HepG2 (cell line): ENCODE data around the gene VTI1B. TPM values are rescaled to one million over a fixed set of nuclear protein-coding genes. Genes with fewer than 3 reads are reported as not detected.

Experiments
- ADNP ChIP-seq: sonication (generic); formaldehyde crosslinking; IDR thresholded peaks from 2 replicates; pipeline ENCODE4 v1.4.0; 2020; ENCODE audit warnings: missing genetic modification reagents
- ATF7-NPFF ChIP-seq: sonication (generic); formaldehyde crosslinking; IDR thresholded peaks from 2 replicates; pipeline ENCODE4 v1.8.1; 2023; ENCODE audit warnings: mild to moderate bottlenecking, low read depth, missing genetic modification reagents, moderate library complexity
- DRAP1 ChIP-seq: IDR thresholded peaks from 2 replicates; pipeline ENCODE4 v1.6.1; 2016; ENCODE audit warnings: missing genetic modification reagents, missing compliant biosample characterization
- EHMT2 ChIP-seq: fragments of 200-600 bp; sonication (generic); IDR thresholded peaks from 2 replicates; pipeline ENCODE4 v1.7.0; 2017; ENCODE audit warnings: antibody characterized with exemption, low read depth, low read length, borderline replicate concordance
- HOMEZ ChIP-seq: IDR thresholded peaks from 2 replicates; pipeline ENCODE4 v1.6.1; 2016; ENCODE audit warnings: low read depth
- IRX3 ChIP-seq: sonication (generic); formaldehyde crosslinking; IDR thresholded peaks from 2 replicates; pipeline ENCODE4 v1.8.1; 2023; ENCODE audit warnings: mild to moderate bottlenecking, low read depth, missing genetic modification reagents, borderline replicate concordance
- KAT8 ChIP-seq: IDR thresholded peaks from 2 replicates; pipeline ENCODE4 v1.6.1; 2016; ENCODE audit warnings: missing genetic modification reagents, missing compliant biosample characterization
- MTA1 ChIP-seq: sonication (generic); formaldehyde crosslinking; IDR thresholded peaks from 2 replicates; pipeline ENCODE4 v1.4.0; 2020; ENCODE audit warnings: missing genetic modification reagents, mild to moderate bottlenecking, borderline replicate concordance
- MTF2 ChIP-seq: sonication (generic); formaldehyde crosslinking; IDR thresholded peaks from 2 replicates; pipeline ENCODE4 v1.5.0; 2020; ENCODE audit warnings: missing genetic modification reagents, borderline replicate concordance
- RBM39 ChIP-seq: fragments of 200-400 bp; formaldehyde crosslinking; IDR thresholded peaks from one replicate; pipeline ENCODE4 v1.6.1; 2018; ENCODE audit warnings: antibody characterized with exemption, mild to moderate bottlenecking, low read depth, low read length; ENCODE audit not compliant: poor library complexity, severe bottlenecking
- ZBTB14 ChIP-seq: sonication (generic); formaldehyde crosslinking; IDR thresholded peaks from 2 replicates; pipeline ENCODE4 v1.4.0; 2020; ENCODE audit warnings: missing genetic modification reagents
- ZBTB34 ChIP-seq: sonication (generic); formaldehyde crosslinking; IDR thresholded peaks from 2 replicates; pipeline ENCODE4 v1.8.0; 2022; ENCODE audit warnings: mild to moderate bottlenecking, missing genetic modification reagents
- ZNF160 ChIP-seq: sonication (generic); formaldehyde crosslinking; IDR thresholded peaks from 2 replicates; pipeline ENCODE4 v1.8.0; 2022; ENCODE audit warnings: mild to moderate bottlenecking, inconsistent platforms, missing genetic modification reagents
- polyA plus RNA-seq, 8 experiments: library from polyadenylated mRNA; depleted of rRNA in 3 of 8; stranded (reverse) in 7 of 8; unstranded in 1 of 8; fragments of >200 nt; fragmentation: Illumina TruSeq in 4 of 8; extraction: Trizol in 4 of 8; gene quantifications; 2 replicates each; pipeline versions ENCODE4 v1.2.1 to v1.2.3, GENCODE V29; 2011 to 2016; ENCODE audit warnings: low read depth in 4 of 8, missing spikeins in 1 of 8, mixed read lengths in 1 of 8; ENCODE audit not compliant: insufficient read depth in 1 of 8
- total RNA-seq, 5 experiments: library from RNA; depleted of rRNA; stranded (reverse); fragments of >200 nt; fragmentation: Illumina TruSeq; extraction: Trizol; gene quantifications; 2 replicates each; pipeline ENCODE4 v1.2.3, GENCODE V29; 2016; ENCODE audit warnings: low read depth in 1 of 5
- TF ChIP-seq, protein P1 (sequence below): sonication (generic); formaldehyde crosslinking; IDR thresholded peaks from 2 replicates; pipeline ENCODE4 v1.5.1; 2020; ENCODE audit warnings: mild to moderate bottlenecking, moderate library complexity, missing genetic modification reagents
- TF ChIP-seq, protein P2 (sequence below): IDR thresholded peaks from 2 replicates; pipeline ENCODE4 v1.6.1; 2016; ENCODE audit warnings: low read depth, missing genetic modification reagents, missing compliant biosample characterization

The VTI1B gene
- total and polyA plus RNA-seq, 2 of the 13 experiments (the other 11 are each of a cell fraction or from before 2014, with no cell fraction given), result 39.0 to 103 TPM

DNA sequence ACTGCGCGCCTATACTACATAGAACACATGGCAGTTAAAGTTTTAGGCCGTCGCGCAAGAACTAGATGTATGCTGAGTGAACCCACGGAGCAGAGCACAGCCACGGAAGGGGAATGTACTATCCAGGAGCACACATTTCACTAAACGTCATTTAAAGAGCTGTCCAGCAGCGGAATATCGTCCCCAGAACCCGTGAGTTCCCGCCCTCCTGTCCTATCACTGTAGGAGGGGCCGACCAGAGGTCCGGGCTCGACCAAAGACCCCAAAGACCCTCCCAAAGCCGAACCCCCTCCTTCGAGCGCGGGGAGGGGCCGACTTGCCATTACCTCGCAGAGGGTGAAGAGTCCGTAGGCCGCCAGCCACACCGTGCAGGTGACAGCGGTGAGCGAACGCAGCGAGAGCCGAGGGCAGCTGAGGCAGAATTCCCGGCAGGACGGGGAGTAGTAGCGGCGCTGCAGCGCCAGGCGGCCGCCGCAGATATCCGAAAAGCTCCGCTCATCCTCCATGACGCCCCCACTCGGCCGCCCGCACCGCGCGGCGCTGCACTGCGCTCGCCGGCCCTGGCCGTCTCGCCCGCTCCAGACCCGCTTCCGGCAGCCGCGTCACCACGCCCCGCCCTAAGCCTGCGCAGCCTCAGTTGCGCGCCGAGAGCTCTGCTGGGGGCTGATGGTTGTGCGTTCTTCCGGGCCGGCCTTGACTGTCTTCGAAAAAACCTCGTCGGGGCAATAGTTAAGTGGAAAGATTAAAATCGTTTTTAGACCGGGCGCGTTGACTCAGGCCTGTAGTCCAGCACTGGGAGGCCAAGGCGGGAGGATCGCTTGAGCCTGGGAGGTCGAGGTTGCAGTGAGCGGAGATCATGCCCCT, 74.5 kb downstream of the VTI1B start, which contains the start of gene PIGH (continued):
- TF ChIP-seq, protein P1, sequence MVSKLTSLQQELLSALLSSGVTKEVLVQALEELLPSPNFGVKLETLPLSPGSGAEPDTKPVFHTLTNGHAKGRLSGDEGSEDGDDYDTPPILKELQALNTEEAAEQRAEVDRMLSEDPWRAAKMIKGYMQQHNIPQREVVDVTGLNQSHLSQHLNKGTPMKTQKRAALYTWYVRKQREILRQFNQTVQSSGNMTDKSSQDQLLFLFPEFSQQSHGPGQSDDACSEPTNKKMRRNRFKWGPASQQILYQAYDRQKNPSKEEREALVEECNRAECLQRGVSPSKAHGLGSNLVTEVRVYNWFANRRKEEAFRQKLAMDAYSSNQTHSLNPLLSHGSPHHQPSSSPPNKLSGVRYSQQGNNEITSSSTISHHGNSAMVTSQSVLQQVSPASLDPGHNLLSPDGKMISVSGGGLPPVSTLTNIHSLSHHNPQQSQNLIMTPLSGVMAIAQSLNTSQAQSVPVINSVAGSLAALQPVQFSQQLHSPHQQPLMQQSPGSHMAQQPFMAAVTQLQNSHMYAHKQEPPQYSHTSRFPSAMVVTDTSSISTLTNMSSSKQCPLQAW (CRISPR knock-in tag), result peak; percentile 30; the same call in 1 of the 2 replicates
- TF ChIP-seq KAT8 (CRISPR knock-in tag) (peak; percentile 89), ZBTB34 (0 out of 2 replicates have a peak, but pooled peaks have one; percentile 68), ZNF160 (CRISPR knock-in tag) (peak; percentile 52; the same call in 1 of the 2 replicates), ZBTB14 (no peak), EHMT2 (no peak), HOMEZ (peak; percentile 57; the same call in 1 of the 2 replicates), MTF2 (peak; percentile 92; the same call in 1 of the 2 replicates), RBM39 (peak; percentile 92), ATF7-NPFF (CRISPR knock-in tag) (peak; percentile 86), MTA1 (no peak), IRX3 (CRISPR knock-in tag) (peak; percentile 77; the same call in 1 of the 2 replicates), ADNP (CRISPR knock-in tag) (no peak), DRAP1 (CRISPR knock-in tag) (peak; percentile 49; the same call in 1 of the 2 replicates)
- TF ChIP-seq, protein P2, sequence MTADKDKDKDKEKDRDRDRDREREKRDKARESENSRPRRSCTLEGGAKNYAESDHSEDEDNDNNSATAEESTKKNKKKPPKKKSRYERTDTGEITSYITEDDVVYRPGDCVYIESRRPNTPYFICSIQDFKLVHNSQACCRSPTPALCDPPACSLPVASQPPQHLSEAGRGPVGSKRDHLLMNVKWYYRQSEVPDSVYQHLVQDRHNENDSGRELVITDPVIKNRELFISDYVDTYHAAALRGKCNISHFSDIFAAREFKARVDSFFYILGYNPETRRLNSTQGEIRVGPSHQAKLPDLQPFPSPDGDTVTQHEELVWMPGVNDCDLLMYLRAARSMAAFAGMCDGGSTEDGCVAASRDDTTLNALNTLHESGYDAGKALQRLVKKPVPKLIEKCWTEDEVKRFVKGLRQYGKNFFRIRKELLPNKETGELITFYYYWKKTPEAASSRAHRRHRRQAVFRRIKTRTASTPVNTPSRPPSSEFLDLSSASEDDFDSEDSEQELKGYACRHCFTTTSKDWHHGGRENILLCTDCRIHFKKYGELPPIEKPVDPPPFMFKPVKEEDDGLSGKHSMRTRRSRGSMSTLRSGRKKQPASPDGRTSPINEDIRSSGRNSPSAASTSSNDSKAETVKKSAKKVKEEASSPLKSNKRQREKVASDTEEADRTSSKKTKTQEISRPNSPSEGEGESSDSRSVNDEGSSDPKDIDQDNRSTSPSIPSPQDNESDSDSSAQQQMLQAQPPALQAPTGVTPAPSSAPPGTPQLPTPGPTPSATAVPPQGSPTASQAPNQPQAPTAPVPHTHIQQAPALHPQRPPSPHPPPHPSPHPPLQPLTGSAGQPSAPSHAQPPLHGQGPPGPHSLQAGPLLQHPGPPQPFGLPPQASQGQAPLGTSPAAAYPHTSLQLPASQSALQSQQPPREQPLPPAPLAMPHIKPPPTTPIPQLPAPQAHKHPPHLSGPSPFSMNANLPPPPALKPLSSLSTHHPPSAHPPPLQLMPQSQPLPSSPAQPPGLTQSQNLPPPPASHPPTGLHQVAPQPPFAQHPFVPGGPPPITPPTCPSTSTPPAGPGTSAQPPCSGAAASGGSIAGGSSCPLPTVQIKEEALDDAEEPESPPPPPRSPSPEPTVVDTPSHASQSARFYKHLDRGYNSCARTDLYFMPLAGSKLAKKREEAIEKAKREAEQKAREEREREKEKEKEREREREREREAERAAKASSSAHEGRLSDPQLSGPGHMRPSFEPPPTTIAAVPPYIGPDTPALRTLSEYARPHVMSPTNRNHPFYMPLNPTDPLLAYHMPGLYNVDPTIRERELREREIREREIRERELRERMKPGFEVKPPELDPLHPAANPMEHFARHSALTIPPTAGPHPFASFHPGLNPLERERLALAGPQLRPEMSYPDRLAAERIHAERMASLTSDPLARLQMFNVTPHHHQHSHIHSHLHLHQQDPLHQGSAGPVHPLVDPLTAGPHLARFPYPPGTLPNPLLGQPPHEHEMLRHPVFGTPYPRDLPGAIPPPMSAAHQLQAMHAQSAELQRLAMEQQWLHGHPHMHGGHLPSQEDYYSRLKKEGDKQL (CRISPR knock-in tag), result no peak
